ENCODE measurements around the gene STPG4.

- TF ChIP-seq POLR2AphosphoS5 (IDR thresholded peaks at IDR 0.05) (no peak), POLR2A (IDR thresholded peaks at IDR 0.05) (no peak)
Measured at GRCh38 chr2:47054868-47055267, 100.2 kb downstream of the STPG4 start.

Data from breast epithelium (tissue), 3 donors.